ENCODE results near the gene SPTLC1.

The SPTLC1 gene

DNA sequence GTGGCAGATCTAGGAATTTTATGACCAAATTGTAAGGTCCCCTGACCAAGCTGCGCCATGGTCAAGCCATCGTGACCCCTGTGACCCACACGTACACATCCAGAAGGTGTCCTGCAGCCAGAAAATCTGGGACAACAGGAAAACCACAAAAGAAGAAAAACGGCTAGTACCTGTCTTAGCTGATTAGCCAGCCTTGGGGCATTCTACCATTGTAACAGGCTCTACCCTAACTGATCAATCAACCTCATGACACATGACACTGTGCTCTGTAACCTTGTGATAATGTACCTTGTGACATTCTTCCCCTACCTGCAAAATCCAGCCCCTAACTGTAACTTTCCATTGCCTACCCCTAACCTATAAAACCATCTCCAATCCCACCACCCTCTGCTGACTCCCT is 43.6 kb downstream of the SPTLC1 start:
- no peak for DNase-seq

DNA sequence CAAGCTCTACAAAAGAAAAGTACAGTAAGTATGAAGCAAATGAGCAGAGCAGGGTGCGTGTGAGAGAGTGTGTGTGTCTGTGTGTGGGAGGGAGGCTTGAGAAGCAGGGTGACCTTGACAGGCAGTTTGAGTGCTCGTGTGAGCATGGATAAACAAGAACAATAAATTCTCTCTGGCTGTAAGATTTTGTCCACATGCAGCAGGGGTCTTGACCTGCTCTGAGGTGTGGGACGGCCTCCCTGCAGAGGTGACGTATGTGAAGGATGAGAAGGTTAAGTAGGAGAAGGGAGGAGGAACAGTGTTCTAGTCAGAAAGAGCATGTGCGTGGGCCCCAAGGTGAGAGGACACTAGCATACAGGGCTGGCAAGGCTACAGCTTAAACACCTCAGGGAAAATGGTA is 49.0 kb downstream of the SPTLC1 start:
- DNase-seq = no peak

DNA sequence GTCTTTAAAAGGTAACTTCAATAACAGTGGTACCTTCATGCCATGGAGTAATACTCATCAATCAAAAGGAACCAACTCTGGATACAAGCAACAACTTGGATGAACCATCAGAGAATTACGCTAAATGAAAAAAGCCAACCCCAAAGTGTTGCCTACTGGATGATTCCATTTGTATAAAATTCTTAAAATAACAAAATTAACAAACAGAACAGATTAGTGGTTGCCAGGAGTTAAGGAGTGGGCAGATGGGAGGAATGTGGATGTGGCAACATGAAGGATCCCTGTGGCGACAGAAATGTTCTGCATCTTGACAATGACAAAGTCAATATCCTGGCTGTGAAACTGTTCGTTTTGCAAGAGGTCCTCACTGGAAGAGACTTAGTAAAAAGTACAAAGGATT is 50.5 kb downstream of the SPTLC1 start:
- no peak for DNase-seq

DNA sequence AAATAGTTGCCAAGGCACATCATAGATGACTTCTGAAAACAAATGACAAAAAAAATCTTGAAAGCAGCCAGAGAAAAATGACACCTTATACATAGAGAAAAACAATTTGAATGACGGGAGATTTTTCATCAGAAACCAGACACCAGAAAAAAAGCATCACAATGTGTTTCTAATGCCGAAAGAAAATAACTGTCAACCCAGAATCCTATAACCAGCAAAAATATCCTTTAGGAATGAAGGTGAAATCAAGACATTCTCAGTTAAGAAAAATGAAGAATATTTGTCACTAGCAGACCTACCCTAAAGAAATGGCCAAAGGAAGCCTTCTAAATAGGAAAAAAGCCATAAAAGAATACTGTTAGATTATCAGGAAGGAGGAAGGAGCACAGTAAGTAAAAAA is 54.0 kb downstream of the SPTLC1 start:
- no peak for DNase-seq

DNA sequence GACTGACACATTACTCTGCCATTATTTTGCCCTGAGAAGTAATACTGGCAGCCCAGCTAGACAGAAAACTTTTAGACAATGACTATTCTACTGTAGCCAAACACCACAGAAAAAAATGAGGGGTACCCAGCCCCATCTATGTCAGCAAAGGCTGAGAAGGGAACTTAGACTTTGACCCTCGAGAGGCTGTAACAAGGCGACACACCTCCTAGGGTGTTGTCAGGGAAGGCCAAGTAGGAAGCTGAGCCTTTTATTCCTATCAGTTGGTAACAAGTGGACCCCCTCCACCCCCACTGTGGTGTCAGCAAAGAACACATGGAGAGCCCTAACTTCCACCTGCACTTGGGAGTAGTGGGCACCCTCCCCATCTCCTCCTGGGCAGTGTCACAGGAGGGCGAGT is 55.6 kb downstream of the SPTLC1 start:
- DNase-seq = no peak

DNA sequence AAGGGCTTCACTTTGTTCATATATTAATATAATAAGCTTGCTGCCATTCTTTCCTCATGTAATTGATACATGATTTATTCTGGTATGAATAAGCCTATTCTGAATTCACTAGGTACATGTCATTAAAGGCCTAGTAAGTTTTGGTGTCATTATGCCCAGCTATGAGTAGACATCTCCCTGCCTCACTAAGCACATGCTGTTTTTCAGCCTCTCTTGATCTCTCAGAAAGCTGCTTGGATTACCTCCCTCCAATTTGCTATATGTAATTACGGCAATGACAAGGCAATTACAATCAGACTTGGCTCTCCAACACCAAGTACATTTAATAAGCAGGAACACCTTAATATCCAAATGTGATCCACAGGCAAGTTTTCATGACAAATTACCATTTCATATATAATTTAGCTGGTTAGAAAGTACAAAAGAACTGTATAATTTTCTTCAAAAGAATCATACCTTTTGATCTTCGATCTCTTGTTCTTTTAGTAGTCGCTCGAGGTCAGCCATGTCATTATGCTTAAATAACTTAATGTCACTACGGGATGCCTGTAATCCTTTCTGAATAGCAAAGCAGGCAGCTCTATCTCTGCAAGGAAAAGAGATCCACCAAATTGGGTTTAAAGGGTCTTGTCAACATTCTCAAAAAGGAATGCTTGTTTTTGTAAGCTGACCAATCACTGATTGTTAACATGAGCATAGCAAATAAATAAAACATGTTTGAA is 56.3 kb downstream of the SPTLC1 start:
- no peak for DNase-seq

DNA sequence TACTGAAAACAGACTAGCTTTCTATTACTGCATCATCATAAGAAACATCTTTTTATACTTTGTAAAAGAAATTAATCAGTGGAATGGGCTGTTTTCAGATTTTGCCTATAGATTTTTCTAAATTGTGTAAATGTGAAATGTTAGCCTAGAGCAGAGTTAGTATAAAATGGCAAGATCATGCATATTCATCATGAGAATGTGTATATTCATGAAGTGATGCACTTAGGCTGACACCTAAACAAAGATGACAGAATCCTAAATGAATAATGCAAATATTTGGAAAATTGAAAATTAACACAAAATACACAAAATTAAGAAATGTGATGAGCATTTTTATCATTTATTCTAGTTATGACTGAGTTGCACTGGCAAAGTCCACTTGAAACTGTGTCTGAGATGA is 57.2 kb downstream of the SPTLC1 start:
- no peak for DNase-seq

DNA sequence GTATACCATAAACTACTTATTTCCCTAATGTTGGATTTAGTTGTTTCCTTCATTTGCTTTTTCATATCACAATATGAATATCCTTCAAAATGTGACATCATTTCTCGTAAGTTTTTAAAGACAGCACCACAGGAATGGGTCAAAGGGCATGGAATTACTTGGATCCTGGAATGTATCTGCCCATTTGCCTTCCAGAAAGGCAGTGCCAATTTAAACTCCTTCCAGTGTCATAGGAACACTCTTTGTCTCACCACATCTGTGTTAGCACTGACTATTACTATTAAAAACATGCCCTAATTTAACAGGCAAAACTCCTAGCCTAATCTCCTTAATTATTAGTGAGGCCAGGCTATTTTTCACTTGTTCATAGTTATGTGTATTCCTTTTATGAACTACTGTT is 58.0 kb downstream of the SPTLC1 start:
- DNase-seq = no peak

DNA sequence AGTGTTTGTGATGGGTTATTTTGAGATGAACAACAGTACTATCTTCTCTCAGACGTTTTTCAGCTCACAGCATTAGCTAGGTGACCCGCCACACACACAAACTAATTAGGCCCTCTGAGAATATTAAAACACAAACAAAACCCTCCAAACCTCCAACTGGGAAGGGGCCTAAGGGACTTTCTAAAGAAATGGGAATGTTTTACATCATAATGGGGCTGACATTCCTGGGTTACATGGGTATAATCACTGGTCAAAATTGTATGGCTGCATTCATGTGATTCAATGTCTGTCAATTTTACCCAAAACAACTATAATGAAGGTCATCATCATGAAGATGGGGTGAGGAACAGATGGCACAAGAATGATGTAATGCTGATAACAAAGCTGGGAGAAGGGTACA is 59.6 kb downstream of the SPTLC1 start:
- no peak for DNase-seq

DNA sequence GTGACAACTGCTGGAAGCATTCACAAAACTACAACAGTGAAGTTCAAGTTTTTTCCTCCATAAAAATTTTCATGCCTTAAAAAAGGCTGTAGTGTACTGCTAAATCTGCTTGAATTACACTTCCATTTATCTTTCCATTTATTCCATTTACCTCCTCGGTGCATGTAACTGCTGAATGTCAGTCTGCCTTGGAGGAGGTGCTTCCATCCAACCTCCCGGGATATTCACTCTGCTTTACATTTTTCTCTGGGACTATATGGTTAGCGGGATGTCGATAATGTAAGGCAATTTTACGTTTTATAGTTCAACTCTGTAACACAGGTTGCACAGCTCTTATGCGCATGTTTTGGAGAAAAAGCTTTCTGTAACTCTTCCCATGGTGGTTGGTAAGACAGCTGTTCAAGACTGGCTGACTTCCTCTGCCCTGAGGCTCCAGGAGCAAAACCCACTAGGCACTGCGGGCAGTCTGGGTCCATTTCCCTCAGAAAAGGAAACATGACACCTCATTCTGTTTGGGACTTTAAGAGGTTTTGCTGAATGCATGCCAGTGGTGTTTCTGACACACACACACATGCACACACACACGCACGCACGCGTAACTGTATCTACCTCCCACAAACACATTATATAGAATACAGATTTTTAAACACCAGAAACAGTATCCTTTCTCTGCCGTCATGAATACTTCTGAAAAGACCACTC is 66.1 kb downstream of the SPTLC1 start:
- peak; percentile 7 for DNase-seq

DNA sequence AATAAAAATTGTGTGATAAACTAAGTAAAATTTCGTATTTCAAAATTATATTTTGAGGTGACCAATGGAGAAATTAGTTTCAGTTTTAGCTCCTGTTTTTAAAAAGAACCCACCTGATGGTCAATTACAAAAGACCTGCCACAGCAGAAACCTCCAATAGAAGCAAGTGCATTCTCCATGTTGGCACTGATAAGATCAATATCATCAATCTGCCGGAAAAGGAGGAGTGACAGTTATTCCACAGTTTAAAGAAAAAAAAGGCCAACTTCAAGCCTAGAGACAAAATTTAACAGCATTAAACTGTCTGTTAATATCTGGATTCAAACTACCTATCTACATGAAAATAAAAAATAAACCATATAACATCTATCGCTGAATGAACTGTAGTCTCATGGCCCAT is 67.7 kb downstream of the SPTLC1 start:
- DNase-seq = no peak

DNA sequence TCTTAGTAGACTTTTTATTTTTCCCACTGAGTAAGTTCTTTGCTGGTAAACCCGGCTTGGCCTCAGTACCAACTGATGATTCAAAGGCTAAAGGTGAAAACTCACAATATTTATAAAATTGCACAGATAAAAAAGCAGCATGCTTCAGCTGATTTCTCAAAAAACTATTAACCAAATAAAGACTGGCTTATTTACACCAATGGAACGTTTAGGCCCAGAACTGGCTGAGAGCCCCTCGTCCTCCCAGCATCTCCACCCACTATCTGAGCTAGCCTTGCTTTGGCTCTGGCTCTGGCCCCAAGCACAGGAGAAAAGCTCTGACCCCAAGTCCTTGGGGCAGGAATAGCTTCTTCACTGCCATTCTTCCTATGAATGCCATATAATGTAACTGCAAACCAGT is 68.5 kb downstream of the SPTLC1 start:
- DNase-seq = no peak

DNA sequence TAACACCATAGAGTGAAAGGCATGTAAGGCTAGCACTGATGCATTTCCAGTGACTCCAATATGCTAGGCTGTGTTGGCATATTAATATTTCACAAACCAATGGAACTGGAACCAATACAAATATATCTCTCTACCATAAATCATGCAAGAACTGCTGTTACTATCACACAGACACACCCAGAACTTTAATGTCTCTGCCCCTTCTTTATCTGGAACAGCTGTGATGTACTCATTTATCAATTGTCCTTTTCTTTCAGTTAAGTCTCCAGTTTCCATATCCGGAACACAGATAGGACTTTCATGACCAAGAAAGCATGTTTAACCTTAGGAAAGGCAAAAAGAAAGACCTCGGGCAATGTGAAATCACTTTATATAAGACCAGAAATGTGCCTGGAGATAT is 70.3 kb downstream of the SPTLC1 start:
- no peak for DNase-seq

DNA sequence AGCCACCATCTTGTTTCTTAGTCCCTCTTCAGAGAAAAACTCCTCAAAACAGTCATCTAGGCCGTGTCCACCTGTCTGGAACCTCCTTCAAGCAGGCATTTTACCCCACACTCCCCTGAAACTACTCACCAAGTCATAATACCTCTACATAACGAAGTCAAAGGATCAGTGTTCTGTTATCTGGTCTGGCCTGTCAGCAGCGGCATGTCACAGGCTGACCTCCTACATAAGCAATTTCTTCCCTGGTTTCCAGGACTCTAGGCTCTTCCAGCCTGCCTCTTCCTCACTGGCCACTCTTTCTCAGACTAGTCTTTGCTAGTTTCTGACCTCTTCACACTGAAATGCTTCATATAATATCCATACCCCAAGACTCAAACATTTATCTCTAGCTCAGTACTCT is 72.2 kb downstream of the SPTLC1 start:
- DNase-seq = no peak

DNA sequence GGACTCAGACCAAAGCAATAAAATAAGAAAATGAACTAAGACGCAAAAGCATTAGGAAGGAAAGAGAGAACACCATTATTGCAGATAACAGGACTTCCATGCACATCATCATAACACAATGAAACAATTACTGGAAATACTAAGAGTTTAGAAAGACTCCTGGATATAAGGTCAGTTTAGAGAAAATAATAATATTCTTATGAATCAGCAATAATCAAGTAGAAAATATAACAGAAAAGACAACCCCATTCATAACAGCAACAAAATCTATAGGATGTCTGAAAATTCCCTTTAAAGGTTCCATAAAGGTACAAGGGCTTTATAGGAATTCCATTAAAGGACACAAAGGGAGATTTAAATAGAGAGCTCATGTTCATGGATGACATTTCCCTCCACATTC is 73.0 kb downstream of the SPTLC1 start:
- no peak for DNase-seq

DNA sequence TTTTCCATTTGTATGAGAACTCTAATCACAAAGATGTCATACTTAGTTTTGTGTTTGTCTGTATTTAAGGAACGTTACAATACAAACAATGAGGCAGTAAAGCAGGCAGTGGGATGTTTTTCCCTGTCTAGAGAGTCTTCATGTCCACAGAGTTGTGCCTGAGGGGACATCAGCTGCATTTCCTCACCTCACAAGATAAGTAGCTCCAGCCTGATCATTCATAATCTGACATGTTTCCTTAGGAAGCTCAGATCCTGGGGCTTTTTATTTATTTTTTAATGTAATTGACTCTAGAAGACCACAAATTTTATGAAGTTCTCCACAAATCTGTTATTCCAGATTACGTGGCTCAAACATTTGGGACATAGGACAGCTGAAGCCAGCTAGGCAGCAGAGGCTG is 78.5 kb downstream of the SPTLC1 start:
- no peak for DNase-seq

DNA sequence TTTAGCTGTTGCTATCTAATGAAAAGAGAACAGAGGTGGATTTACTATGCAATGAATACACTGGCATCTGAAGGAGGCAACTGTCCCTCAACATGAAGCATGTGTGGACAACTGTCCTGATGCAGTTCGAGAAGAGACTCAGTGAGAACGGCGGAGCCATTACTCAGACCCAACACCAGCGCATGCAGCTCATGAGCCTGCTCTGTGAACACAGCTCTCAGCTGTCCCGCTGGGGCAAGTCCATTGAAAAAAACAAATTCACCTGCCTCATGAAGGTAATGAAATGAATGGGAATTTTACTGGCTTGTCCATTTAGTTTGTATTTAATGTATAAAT is 78.8 kb downstream of the SPTLC1 start:
- DNase-seq = no peak

DNA sequence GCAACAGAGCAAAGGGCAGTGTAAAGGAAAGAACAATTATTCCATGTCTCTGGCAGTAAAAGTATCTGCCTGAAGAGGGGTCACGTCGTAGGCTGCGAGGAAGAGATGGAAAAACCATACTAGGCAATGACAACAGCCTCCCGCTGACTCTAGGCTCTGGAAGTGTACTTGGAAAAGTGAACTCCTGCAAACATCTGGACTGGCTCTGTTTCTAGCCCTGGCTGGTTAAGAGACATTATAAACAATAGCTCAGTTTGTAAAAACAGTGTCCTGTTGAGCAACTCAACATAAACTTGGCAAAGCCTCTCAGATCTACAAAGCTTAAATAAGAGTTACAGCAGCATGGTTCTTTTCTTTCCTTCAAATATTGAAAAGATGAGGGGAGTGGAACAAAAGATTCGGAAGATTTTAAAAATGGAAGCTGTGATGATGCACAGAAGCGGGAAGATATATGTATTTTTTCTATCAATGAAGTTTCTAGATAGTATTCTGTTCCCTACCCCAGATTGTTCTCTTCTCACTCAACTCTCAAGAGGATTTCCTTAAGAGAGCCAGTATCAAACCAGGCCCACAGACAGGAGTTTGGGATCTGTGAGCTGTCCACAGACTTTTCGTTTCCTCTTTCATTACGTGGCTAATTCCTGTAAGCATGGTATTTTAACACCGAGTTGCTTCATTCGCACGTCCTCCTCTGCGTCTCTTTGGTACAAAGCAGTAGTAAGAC is 79.4 kb downstream of the SPTLC1 start:
- no peak for DNase-seq

DNA sequence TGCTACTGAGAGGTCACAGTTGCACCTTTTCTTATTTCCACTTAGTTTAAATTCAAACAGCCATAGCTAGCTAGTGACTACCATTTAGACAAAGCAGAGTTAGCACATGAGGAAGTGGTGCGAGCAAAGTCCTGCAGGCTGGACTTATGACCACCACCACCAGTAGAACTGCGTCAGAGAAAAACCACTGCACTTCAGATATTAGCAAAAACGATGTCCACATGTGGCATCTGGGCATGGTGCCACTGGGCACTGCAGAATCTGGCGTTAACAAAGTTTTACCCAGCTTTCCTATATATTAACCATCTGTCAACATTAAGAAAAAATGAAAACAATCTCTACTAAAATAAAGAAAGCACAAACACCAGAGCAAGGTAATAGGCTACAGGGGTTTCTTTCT is 80.1 kb downstream of the SPTLC1 start:
- no peak for DNase-seq

DNA sequence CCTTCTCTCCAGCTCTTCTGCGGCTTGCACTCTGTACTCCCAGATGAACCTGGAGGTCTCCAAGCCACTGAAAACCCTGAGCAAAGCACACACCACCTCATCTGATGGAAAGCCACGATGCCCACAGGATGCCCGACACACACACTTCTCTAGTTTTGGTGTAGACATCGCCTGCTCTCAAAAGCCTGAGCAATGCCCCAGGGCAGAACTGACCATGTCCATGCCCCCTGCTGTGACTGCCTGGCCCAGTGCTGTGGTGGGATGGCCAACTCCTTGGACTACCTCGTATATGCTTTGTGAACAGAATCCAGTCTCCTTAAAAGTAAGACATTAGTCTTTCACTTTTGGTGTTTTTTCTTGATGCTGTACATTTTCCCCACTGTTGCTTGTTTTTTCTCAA is 81.2 kb downstream of the SPTLC1 start:
- DNase-seq = no peak

DNA sequence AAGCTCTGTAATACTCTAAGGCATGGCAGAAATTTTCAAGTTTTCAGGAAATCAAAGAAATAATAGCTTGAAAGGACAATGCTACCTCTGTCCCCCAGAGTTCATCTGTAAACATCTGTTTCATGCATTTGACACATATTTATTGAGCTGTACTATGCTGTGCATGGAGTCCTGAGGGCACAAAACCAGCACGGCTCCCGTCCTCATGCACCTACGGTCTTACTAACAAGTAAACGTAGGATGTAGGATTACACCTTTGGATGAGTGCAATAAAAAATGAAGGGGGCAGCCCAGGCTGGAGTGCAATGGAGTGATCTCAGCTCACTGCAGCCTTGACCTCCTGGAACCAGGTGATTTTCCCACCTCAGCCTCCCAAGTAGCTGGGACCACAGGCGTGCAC is 81.9 kb downstream of the SPTLC1 start:
- DNase-seq = no peak

DNA sequence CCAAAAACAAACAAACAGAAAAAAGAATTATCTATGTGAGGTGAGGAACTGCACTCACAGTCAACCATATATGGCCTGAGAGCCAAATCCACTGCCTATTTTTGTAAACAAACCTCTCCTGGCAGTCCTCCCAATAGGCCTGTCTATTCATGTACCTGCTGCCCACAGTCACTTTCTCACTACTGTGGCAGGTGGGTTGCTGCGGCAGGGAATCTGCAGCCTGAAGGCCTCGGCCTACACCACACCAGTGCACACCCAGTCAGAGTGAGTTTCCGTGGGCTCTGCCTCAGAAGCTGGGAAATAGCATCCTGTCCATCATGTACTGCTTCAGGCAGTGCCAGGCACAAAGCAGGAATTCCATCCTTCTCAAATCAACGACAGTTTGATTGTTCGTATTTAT is 82.3 kb downstream of the SPTLC1 start:
- no peak for DNase-seq

DNA sequence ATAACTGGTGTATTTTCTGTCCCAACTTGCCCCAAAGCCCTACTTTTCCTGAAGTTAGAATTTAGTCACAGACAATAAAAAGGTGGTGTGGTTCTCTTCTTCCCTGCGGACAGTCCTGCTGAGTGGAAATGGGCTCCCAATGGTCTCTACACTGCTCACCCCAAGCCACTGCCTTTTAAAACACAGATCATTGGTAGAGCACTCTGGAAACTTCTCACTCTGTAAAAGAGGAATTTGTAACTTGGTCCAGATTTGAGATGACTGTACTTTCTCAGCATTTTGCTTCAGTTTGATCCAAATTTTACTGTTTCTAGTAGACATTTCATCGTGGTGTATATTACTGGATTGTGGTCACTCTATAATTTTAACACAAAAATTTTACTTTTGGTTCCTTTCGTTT is 84.8 kb downstream of the SPTLC1 start:
- DNase-seq = no peak

DNA sequence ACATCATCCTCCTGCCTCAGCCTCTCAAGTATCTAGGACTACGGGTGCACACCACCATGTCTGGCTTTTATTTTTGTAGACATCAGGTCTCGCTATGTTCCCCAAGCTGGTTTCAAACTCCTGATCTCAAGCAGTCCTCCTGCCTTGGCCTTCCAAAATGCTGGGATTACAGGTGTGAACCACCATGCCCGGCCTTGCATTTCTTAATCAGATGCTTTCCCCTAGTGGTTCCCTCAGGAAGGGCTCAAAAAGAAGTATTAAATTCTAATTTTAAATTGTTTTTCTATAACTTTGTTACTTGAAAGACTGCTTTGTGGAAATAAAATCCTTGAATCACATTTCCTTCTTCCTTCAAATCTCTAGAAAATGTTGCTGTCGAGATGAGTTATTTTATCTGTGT is 85.7 kb downstream of the SPTLC1 start:
- DNase-seq = no peak
